Keratinocyte (primary cell): Measurements from ENCODE around the gene NR1H3. TPM values are rescaled to one million over a fixed set of nuclear protein-coding genes. Genes with fewer than 3 reads are reported as not detected.

ENCODE experiments used
- DNase-seq: peaks from one replicate; pipeline ENCODE4 v3.0.0-alpha.2; 2011; ENCODE audit warnings: low read depth, missing footprints, low spot score
- FAIRE-seq: peaks from 2 replicates; lab custom pipeline; 2011; peaks lifted over from hg19 to GRCh38; lab: Jason Lieb, UNC
- H2AFZ ChIP-seq: 2 replicates; pipeline ENCODE4 v1.6.0; 2012; ENCODE audit warnings: low read length, control low read depth, inconsistent platforms; ENCODE audit not compliant: control insufficient read depth
- H3K27ac ChIP-seq: 2 replicates; pipeline ENCODE4 v1.5.1; 2011; ENCODE audit warnings: low read length; ENCODE audit not compliant: control insufficient read depth, insufficient read depth
- H3K27me3 ChIP-seq: 3 replicates; pipeline ENCODE4 v1.6.0; 2011; ENCODE audit warnings: low read length; ENCODE audit not compliant: control insufficient read depth, insufficient read depth; ENCODE audit errors: extremely low read depth
- H3K36me3 ChIP-seq, 2 experiments: 2 replicates in 1 of 2; 3 replicates in 1 of 2; pipeline ENCODE4 v1.5.1; 2011; ENCODE audit warnings: low read length in 2 of 2, mild to moderate bottlenecking in 1 of 2; ENCODE audit not compliant: control insufficient read depth in 2 of 2, insufficient read depth in 2 of 2; ENCODE audit errors: extremely low read depth in 1 of 2
- H3K4me1 ChIP-seq: 3 replicates; pipeline ENCODE4 v1.5.1; 2011; ENCODE audit warnings: low read length; ENCODE audit not compliant: control insufficient read depth, insufficient read depth; ENCODE audit errors: extremely low read depth
- H3K4me2 ChIP-seq: 3 replicates; pipeline ENCODE4 v1.6.0; 2011; ENCODE audit warnings: low read depth, low read length; ENCODE audit not compliant: control insufficient read depth, insufficient read depth; ENCODE audit errors: extremely low read depth
- H3K4me3 ChIP-seq, 3 experiments: fragments of 200-600 bp in 1 of 3; sonication (generic) in 1 of 3; 2 replicates in 2 of 3; 3 replicates in 1 of 3; pipeline ENCODE4 v1.5.1; 2011 to 2016; ENCODE audit warnings: low read length in 3 of 3, mild to moderate bottlenecking in 3 of 3, control low read depth in 2 of 3, inconsistent platforms in 1 of 3, low read depth in 1 of 3, mixed read lengths in 1 of 3, mixed run types in 1 of 3, moderate library complexity in 1 of 3; ENCODE audit not compliant: control insufficient read depth in 2 of 3, insufficient read depth in 2 of 3; ENCODE audit errors: extremely low read depth in 1 of 3
- H3K79me2 ChIP-seq: 2 replicates; pipeline ENCODE4 v1.6.0; 2012; ENCODE audit warnings: low read length; ENCODE audit not compliant: control insufficient read depth, insufficient read depth
- H3K9ac ChIP-seq: 3 replicates; pipeline ENCODE4 v1.6.0; 2011; ENCODE audit warnings: low read length; ENCODE audit not compliant: control insufficient read depth, insufficient read depth; ENCODE audit errors: extremely low read depth
- H3K9me1 ChIP-seq: 3 replicates; pipeline ENCODE4 v1.6.0; 2011; ENCODE audit warnings: low read length; ENCODE audit not compliant: control insufficient read depth, insufficient read depth; ENCODE audit errors: extremely low read depth
- H3K9me3 ChIP-seq: 2 replicates; pipeline ENCODE4 v1.5.1; 2012; ENCODE audit warnings: low read depth, low read length; ENCODE audit not compliant: control insufficient read depth
- H4K20me1 ChIP-seq: 3 replicates; pipeline ENCODE4 v1.6.0; 2011; ENCODE audit warnings: low read length; ENCODE audit not compliant: control insufficient read depth, insufficient read depth; ENCODE audit errors: extremely low read depth
- EZH2 ChIP-seq: IDR thresholded peaks from one replicate; pipeline ENCODE4 v1.6.1; 2012; ENCODE audit warnings: inconsistent platforms, mild to moderate bottlenecking, low read length, moderate library complexity
- dilution Hi-C: fragments of 300-500 bp; cut with MboI; formaldehyde crosslinking; loops from one replicate; pipeline ENCODE4 v1.7.0; 2020; ENCODE audit warnings: low sequenced_read_pairs; ENCODE audit not compliant: extremely low pct_ligation_motif_present
- polyA plus RNA-seq, 5 experiments: library from polyadenylated mRNA; depleted of rRNA in 3 of 5; stranded (reverse) in 3 of 5; stranded (forward) in 1 of 5; unstranded in 1 of 5; fragments of >200 nt; gene quantifications; 1 replicate in 1 of 5; 2 replicates in 3 of 5; 3 replicates in 1 of 5; pipeline versions ENCODE4 v1.2.1 to v1.2.3, GENCODE V29; 2011 to 2012; ENCODE audit warnings: missing spikeins in 2 of 5, low read depth in 1 of 5, low replicate concordance in 1 of 5
- TF ChIP-seq, protein P1 (sequence below), 3 experiments: IDR thresholded peaks in 1 of 3; conservative IDR thresholded peaks in 1 of 3; optimal IDR thresholded peaks in 1 of 3; 2 replicates in 2 of 3; 3 replicates in 1 of 3; pipeline versions ENCODE3 to v1.5.1; 2011; ENCODE audit warnings: low read length in 3 of 3, mild to moderate bottlenecking in 3 of 3, moderate library complexity in 2 of 3, control low read depth in 1 of 3, inconsistent platforms in 1 of 3; ENCODE audit not compliant: insufficient read depth in 2 of 3; ENCODE audit errors: extremely low read depth in 1 of 3

NR1H3 gene
- polyA plus RNA-seq, 1 donor (not counting 4 experiments of a cell fraction or from before 2014, with no cell fraction given): 9.1 TPM

DNA sequence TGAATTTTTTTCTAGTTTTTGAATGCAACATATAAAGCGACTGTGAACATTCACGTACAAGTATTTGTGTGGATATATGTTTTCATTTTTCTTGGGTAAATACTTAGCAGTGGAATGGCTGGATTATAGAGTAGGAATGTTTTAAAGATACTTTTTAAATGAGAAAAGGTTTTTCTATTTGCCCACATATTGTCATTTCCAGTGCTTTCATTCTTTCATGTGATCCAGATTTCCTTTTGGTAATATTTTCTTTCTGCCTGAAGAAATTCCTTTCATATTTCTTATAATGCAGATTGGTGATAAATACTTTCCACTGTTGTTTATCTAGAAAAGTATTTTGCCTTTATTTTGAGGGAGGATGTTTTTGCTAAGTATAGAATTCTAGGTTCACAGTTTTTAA lies 35.1 kb upstream of the NR1H3 start:
- no peaks in the 10 kb centered on the region for H4K20me1 ChIP-seq
- no peak for FAIRE-seq

DNA sequence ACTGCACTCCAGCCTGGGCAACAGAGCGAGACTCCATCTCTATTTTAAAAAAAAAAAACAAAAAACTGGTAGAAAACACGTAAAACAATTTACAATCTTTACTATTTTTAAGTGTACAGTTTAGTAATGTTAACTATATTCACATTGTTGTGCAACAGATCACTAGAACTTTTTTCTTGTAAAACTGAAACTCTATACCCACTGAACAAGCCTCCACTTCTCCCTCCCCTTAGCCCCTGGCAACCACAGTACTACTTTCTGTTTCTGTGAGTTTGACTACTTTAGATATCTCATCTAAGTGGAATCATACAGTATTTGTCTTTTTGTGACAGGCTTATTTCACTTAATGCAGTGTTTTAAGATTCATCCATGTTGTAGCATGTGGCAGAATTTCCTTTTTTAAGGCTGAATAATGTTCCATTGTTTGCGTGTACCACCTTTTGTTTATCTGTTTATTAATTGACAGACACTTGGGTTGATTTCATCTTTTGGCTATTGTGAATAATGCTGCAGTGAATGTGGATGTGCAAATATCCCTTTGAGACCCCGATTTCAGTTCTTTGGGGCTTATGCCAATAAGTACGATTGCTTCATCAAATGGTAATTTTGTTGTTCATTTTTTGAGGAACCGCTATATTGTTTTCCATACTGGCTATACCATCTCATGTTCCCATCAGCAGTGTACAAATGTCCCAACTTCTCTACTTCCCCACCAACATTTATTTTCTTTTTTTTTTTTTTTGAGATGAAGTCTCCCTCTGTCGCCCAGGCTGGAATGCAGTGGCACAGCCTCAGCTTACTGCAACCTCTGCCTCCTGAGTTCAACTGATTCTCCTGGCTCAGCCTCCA lies 32.0 kb upstream of the NR1H3 start:
- Histone ChIP-seq H3K27ac (no peak overlapping the region), H3K9ac (no peak overlapping the region), H3K4me2 (no peak overlapping the region), H3K4me1 (no peaks in the 10 kb centered on the region), H4K20me1 (no peaks in the 10 kb centered on the region), H3K36me3 (peaks cover 7 to 11% of the 10 kb centered on the region in 2 experiments), H2AFZ (no peak overlapping the region), H3K9me1 (no peaks in the 10 kb centered on the region), H3K79me2 (peaks cover 2% of the 10 kb centered on the region), H3K9me3 (no peaks in the 10 kb centered on the region), H3K27me3 (no peaks in the 10 kb centered on the region), H3K4me3 (no peak overlapping the region)
- DNase-seq: no peak
- no peak for TF ChIP-seq EZH2
- TF ChIP-seq, protein P1, sequence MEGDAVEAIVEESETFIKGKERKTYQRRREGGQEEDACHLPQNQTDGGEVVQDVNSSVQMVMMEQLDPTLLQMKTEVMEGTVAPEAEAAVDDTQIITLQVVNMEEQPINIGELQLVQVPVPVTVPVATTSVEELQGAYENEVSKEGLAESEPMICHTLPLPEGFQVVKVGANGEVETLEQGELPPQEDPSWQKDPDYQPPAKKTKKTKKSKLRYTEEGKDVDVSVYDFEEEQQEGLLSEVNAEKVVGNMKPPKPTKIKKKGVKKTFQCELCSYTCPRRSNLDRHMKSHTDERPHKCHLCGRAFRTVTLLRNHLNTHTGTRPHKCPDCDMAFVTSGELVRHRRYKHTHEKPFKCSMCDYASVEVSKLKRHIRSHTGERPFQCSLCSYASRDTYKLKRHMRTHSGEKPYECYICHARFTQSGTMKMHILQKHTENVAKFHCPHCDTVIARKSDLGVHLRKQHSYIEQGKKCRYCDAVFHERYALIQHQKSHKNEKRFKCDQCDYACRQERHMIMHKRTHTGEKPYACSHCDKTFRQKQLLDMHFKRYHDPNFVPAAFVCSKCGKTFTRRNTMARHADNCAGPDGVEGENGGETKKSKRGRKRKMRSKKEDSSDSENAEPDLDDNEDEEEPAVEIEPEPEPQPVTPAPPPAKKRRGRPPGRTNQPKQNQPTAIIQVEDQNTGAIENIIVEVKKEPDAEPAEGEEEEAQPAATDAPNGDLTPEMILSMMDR (optimal IDR thresholded peaks at IDR 0.05 in 1 of 3, IDR thresholded peaks at IDR 0.05 in 1 of 3, conservative IDR thresholded peaks at IDR 0.05 in 1 of 3; ENCODE audit: extremely low read depth in 1 of 3, insufficient read depth in 2 of 3, low read length in 3 of 3): no peak
- FAIRE-seq: no peak
- dilution Hi-C loops: no loop called here

More for the DNA sequence above, 35.1 kb upstream of the NR1H3 start:
- Histone ChIP-seq H3K9me3 (no peaks in the 10 kb centered on the region), H2AFZ (no peak overlapping the region), H3K4me2 (no peak overlapping the region), H3K27me3 (no peaks in the 10 kb centered on the region), H3K9ac (no peak overlapping the region), H3K79me2 (peaks cover 20% of the 10 kb centered on the region), H3K4me1 (peaks cover 7% of the 10 kb centered on the region), H3K27ac (no peak overlapping the region), H3K36me3 (peaks cover 4 to 14% of the 10 kb centered on the region in 2 experiments), H3K9me1 (no peaks in the 10 kb centered on the region), H3K4me3 (no peak overlapping the region)
- dilution Hi-C loops: no loop called here
- no peak for DNase-seq
- no peak for TF ChIP-seq EZH2
- TF ChIP-seq, protein P1 (optimal IDR thresholded peaks at IDR 0.05 in 1 of 3, IDR thresholded peaks at IDR 0.05 in 1 of 3, conservative IDR thresholded peaks at IDR 0.05 in 1 of 3; ENCODE audit: extremely low read depth in 1 of 3, insufficient read depth in 2 of 3, low read length in 3 of 3): no peak
